Measurements from ENCODE around the gene PEX13. TPM values are rescaled to one million over a fixed set of nuclear protein-coding genes. Genes with fewer than 3 reads are reported as not detected.
A peak's percentile ranks its signal among the peaks of the same experiment; 100 is the strongest.

Gene PEX13
- total and polyA plus RNA-seq, 10 of the 15 experiments (the other 5 are each of a cell fraction or from before 2014, with no cell fraction given): 2.6 to 27.6 (median 17.8) TPM

GRCh38 chr2:61065714-61066709 lies 48.5 kb downstream of the PEX13 start, which contains the start of gene SANBR (continued):
- TF ChIP-seq FOS (IDR thresholded peaks at IDR 0.05; ENCODE audit: borderline replicate concordance, extremely low read depth, insufficient read length) (peak; percentile 48), BACH1 (IDR thresholded peaks at IDR 0.05; ENCODE audit: borderline replicate concordance) (peak; percentile 63; the same call in 1 of the 2 replicates), WRNIP1 (IDR thresholded peaks at IDR 0.05; ENCODE audit: borderline replicate concordance, low read depth, low read length) (no peak), EGR1 (IDR thresholded peaks at IDR 0.05; ENCODE audit: borderline replicate concordance in 1 of 2, low read depth in 2 of 2, low read length in 2 of 2) (peak in 1 of 2 experiments; percentile 78; a peak in 2 of 3 replicates), POLR2AphosphoS5 (IDR thresholded peaks at IDR 0.05; ENCODE audit: low read length) (no peak), POLR2A (IDR thresholded peaks at IDR 0.05; ENCODE audit: low read depth, low read length) (peak; percentile 81), ZNF24 (IDR thresholded peaks at IDR 0.05) (0 out of 2 replicates have a peak, but pooled peaks have one; percentile 31), TCF7 (IDR thresholded peaks at IDR 0.05; ENCODE audit: borderline replicate concordance) (no peak), ZSCAN29 (IDR thresholded peaks at IDR 0.05) (peak; percentile 63; the same call in 1 of the 2 replicates), ZNF687 (IDR thresholded peaks at IDR 0.05) (0 out of 2 replicates have a peak, but pooled peaks have one; percentile 49), ZNF217 (IDR thresholded peaks at IDR 0.05) (peak; percentile 66; the same call in 1 of the 2 replicates), RB1 (IDR thresholded peaks at IDR 0.05; ENCODE audit: borderline replicate concordance) (peak; percentile 93; the same call in 1 of the 2 replicates), SREBF2 (IDR thresholded peaks at IDR 0.05; ENCODE audit: low read length) (no peak), RELB (IDR thresholded peaks at IDR 0.05; ENCODE audit: low read depth) (no peak), KLF5 (IDR thresholded peaks at IDR 0.05; ENCODE audit: partially characterized antibody) (no peak), IRF3 (IDR thresholded peaks at IDR 0.05) (peak; percentile 75), CREM (IDR thresholded peaks at IDR 0.05; ENCODE audit: low read depth) (0 out of 2 replicates have a peak, but pooled peaks have one; percentile 28), PAX5 (IDR thresholded peaks at IDR 0.05; ENCODE audit: borderline replicate concordance, low read depth, low read length) (no peak), CBFB (IDR thresholded peaks at IDR 0.05; ENCODE audit: low read depth) (no peak), NR2F1 (conservative IDR thresholded peaks at IDR 0.05) (peak; percentile 52), RFX5 (IDR thresholded peaks at IDR 0.05; ENCODE audit: low read depth, low read length) (peak; percentile 76; the same call in 1 of the 2 replicates), JUNB (IDR thresholded peaks at IDR 0.05) (no peak)
- TF ChIP-seq, protein P1, sequence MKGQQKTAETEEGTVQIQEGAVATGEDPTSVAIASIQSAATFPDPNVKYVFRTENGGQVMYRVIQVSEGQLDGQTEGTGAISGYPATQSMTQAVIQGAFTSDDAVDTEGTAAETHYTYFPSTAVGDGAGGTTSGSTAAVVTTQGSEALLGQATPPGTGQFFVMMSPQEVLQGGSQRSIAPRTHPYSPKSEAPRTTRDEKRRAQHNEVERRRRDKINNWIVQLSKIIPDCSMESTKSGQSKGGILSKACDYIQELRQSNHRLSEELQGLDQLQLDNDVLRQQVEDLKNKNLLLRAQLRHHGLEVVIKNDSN (IDR thresholded peaks at IDR 0.05; ENCODE audit: borderline replicate concordance, extremely low read length, insufficient read depth, low read depth, low read length): no peak

All from GM12878 (cell line).